HepG2 (cell line): ENCODE measurements around the gene TCAP. TPM values are rescaled to one million over a fixed set of nuclear protein-coding genes. Genes with fewer than 3 reads are reported as not detected.
A peak's percentile ranks its signal among the peaks of the same experiment; 100 is the strongest.

ENCODE experiments used
- ATF7 ChIP-seq, 2 experiments: fragments of 450-650 bp in 1 of 2; sonication (generic) in 1 of 2; formaldehyde crosslinking in 1 of 2; IDR thresholded peaks; 2 replicates each; pipeline versions ENCODE4 v1.4.0 to v1.6.1; 2016 to 2020; ENCODE audit warnings: antibody characterized with exemption in 1 of 2, mild to moderate bottlenecking in 1 of 2, missing genetic modification reagents in 1 of 2
- ESRRA ChIP-seq: sonication (generic); formaldehyde crosslinking; IDR thresholded peaks from 2 replicates; pipeline ENCODE4 v1.5.1; 2020; ENCODE audit warnings: mild to moderate bottlenecking, low read depth, missing genetic modification reagents
- KMT2A ChIP-seq: sonication (generic); formaldehyde crosslinking; IDR thresholded peaks from 2 replicates; pipeline ENCODE4 v1.4.0; 2020; ENCODE audit warnings: missing genetic modification reagents
- PAX8 ChIP-seq: sonication (generic); formaldehyde crosslinking; IDR thresholded peaks from 2 replicates; pipeline ENCODE4 v1.8.0; 2022; ENCODE audit warnings: mild to moderate bottlenecking, missing genetic modification reagents, borderline replicate concordance
- SALL1 ChIP-seq: sonication (generic); formaldehyde crosslinking; IDR thresholded peaks from 2 replicates; pipeline ENCODE4 v1.8.0; 2022; ENCODE audit warnings: mild to moderate bottlenecking, missing genetic modification reagents
- TGIF2 ChIP-seq: IDR thresholded peaks from 2 replicates; pipeline ENCODE4 v1.6.1; 2016; ENCODE audit warnings: control low read depth, missing compliant biosample characterization
- ZBTB42 ChIP-seq: sonication (generic); formaldehyde crosslinking; IDR thresholded peaks from 2 replicates; pipeline ENCODE4 v1.5.0; 2020; ENCODE audit warnings: mild to moderate bottlenecking, missing genetic modification reagents
- ZNF557 ChIP-seq: sonication (generic); formaldehyde crosslinking; IDR thresholded peaks from 2 replicates; pipeline ENCODE4 v1.4.0; 2020; ENCODE audit warnings: missing genetic modification reagents
- ZNF569 ChIP-seq: sonication (generic); formaldehyde crosslinking; IDR thresholded peaks from 2 replicates; pipeline ENCODE4 v1.5.0; 2020; ENCODE audit warnings: mild to moderate bottlenecking, missing genetic modification reagents, moderate library complexity, borderline replicate concordance
- ZNF7 ChIP-seq: IDR thresholded peaks from 2 replicates; pipeline ENCODE4 v1.6.1; 2016; ENCODE audit warnings: missing biosample characterization, missing genetic modification reagents
- polyA plus RNA-seq, 8 experiments: library from polyadenylated mRNA; depleted of rRNA in 3 of 8; stranded (reverse) in 7 of 8; unstranded in 1 of 8; fragments of >200 nt; fragmentation: Illumina TruSeq in 4 of 8; extraction: Trizol in 4 of 8; gene quantifications; 2 replicates each; pipeline versions ENCODE4 v1.2.1 to v1.2.3, GENCODE V29; 2011 to 2016; ENCODE audit warnings: low read depth in 4 of 8, missing spikeins in 1 of 8, mixed read lengths in 1 of 8; ENCODE audit not compliant: insufficient read depth in 1 of 8
- total RNA-seq, 5 experiments: library from RNA; depleted of rRNA; stranded (reverse); fragments of >200 nt; fragmentation: Illumina TruSeq; extraction: Trizol; gene quantifications; 2 replicates each; pipeline ENCODE4 v1.2.3, GENCODE V29; 2016; ENCODE audit warnings: low read depth in 1 of 5
- TF ChIP-seq, protein P1 (sequence below): sonication (generic); formaldehyde crosslinking; IDR thresholded peaks from 2 replicates; pipeline ENCODE4 v1.4.0; 2020; ENCODE audit warnings: missing genetic modification reagents
- TF ChIP-seq, protein P2 (sequence below): sonication (generic); formaldehyde crosslinking; IDR thresholded peaks from 2 replicates; pipeline ENCODE4 v1.5.0; 2020; ENCODE audit warnings: mild to moderate bottlenecking, low read depth, missing genetic modification reagents, borderline replicate concordance
- TF ChIP-seq, protein P3 (sequence below): sonication (generic); formaldehyde crosslinking; IDR thresholded peaks from 2 replicates; pipeline ENCODE4 v1.5.1; 2020; ENCODE audit warnings: mild to moderate bottlenecking, moderate library complexity, missing genetic modification reagents
- TF ChIP-seq, protein P4 (sequence below): sonication (generic); formaldehyde crosslinking; IDR thresholded peaks from 2 replicates; pipeline ENCODE4 v1.5.0; 2020; ENCODE audit warnings: missing genetic modification reagents, mild to moderate bottlenecking, borderline replicate concordance
- TF ChIP-seq, protein P5 (sequence below): IDR thresholded peaks from 2 replicates; pipeline ENCODE4 v1.6.1; 2016; ENCODE audit warnings: low read depth
- TF ChIP-seq, protein P6 (sequence below): sonication (generic); formaldehyde crosslinking; IDR thresholded peaks from 2 replicates; pipeline ENCODE4 v1.9.0; 2022; ENCODE audit warnings: low read depth, missing genetic modification reagents
- TF ChIP-seq, protein P7 (sequence below): fragments of 450-650 bp; IDR thresholded peaks from 2 replicates; pipeline ENCODE4 v1.6.1; 2016

Gene TCAP
- total and polyA plus RNA-seq, 2 of the 13 experiments (the other 11 are each of a cell fraction or from before 2014, with no cell fraction given): 0.24 to 0.65 TPM

DNA sequence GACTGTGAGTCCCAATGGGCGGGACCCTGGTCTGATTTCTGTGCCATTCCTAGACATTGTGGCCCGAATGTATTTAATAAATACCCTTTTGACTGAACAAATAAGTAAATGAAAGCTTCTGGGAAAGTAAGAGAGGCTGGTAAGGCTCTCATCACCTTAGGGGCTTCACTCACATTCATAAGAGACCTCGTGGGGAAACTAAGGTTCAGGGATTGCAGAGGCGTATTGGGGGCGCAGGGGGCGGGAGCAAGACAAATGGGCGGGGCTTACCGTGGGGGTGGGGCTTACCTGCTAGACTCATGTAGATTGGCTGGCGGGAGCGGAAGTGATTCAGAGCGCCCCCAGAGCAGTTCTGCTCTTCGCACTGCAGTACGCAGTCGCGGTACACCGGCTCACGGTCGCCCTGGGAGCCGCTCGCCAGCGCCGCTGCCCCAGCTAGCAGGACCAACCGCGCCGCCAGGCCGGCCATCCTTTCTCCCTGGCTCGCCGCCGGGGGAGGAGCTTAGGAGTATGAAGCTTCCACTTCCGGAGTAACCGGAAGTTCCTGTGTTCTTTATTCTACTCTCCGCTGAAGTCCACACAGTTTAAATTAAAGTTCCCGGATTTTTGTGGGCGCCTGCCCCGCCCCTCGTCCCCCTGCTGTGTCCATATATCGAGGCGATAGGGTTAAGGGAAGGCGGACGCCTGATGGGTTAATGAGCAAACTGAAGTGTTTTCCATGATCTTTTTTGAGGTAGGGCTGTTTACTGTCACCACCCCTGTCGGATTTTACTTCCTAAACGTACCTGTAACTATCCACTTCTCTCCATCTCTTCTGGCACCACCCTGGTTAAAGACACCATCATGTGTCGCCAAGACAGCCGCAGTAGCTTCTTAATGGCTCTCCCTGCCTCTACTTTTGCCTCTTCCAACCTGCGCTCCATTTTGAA is 22.7 kb downstream of the TCAP start, which contains the start of gene PGAP3 (continued):
- TF ChIP-seq ATF7 (IDR thresholded peaks at IDR 0.05): no peak
- no peak for TF ChIP-seq ATF7 (CRISPR knock-in tag; IDR thresholded peaks at IDR 0.05)
- no peak for TF ChIP-seq ZNF569 (CRISPR knock-in tag)
- TF ChIP-seq, protein P1, sequence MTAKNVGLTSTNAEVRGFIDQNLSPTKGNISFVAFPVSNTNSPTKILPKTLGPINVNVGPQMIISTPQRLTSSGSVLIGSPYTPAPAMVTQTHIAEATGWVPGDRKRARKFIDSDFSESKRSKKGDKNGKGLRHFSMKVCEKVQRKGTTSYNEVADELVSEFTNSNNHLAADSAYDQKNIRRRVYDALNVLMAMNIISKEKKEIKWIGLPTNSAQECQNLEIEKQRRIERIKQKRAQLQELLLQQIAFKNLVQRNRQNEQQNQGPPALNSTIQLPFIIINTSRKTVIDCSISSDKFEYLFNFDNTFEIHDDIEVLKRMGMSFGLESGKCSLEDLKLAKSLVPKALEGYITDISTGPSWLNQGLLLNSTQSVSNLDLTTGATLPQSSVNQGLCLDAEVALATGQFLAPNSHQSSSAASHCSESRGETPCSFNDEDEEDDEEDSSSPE (CRISPR knock-in tag): peak; percentile 81
- no peak for TF ChIP-seq ZNF557
- TF ChIP-seq, protein P2, sequence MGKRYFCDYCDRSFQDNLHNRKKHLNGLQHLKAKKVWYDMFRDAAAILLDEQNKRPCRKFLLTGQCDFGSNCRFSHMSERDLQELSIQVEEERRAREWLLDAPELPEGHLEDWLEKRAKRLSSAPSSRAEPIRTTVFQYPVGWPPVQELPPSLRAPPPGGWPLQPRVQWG (CRISPR knock-in tag): no peak
- peak; percentile 44; the same call in 1 of the 2 replicates for TF ChIP-seq KMT2A (CRISPR knock-in tag)
- TF ChIP-seq ZBTB42: 0 out of 2 replicates have a peak, but pooled peaks have one; percentile 62
- TF ChIP-seq ESRRA (CRISPR knock-in tag): 0 out of 2 replicates have a peak, but pooled peaks have one; percentile 9
- TF ChIP-seq, protein P3, sequence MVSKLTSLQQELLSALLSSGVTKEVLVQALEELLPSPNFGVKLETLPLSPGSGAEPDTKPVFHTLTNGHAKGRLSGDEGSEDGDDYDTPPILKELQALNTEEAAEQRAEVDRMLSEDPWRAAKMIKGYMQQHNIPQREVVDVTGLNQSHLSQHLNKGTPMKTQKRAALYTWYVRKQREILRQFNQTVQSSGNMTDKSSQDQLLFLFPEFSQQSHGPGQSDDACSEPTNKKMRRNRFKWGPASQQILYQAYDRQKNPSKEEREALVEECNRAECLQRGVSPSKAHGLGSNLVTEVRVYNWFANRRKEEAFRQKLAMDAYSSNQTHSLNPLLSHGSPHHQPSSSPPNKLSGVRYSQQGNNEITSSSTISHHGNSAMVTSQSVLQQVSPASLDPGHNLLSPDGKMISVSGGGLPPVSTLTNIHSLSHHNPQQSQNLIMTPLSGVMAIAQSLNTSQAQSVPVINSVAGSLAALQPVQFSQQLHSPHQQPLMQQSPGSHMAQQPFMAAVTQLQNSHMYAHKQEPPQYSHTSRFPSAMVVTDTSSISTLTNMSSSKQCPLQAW (CRISPR knock-in tag): peak; percentile 80; the same call in 1 of the 2 replicates
- TF ChIP-seq, protein P4, sequence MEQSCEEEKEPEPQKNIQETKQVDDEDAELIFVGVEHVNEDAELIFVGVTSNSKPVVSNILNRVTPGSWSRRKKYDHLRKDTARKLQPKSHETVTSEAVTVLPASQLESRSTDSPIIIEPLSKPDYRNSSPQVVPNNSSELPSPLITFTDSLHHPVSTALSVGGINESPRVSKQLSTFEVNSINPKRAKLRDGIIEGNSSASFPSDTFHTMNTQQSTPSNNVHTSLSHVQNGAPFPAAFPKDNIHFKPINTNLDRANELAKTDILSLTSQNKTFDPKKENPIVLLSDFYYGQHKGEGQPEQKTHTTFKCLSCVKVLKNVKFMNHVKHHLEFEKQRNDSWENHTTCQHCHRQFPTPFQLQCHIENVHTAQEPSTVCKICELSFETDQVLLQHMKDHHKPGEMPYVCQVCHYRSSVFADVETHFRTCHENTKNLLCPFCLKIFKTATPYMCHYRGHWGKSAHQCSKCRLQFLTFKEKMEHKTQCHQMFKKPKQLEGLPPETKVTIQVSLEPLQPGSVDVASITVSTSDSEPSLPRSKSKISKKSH (CRISPR knock-in tag): peak; percentile 91
- TF ChIP-seq, protein P5, sequence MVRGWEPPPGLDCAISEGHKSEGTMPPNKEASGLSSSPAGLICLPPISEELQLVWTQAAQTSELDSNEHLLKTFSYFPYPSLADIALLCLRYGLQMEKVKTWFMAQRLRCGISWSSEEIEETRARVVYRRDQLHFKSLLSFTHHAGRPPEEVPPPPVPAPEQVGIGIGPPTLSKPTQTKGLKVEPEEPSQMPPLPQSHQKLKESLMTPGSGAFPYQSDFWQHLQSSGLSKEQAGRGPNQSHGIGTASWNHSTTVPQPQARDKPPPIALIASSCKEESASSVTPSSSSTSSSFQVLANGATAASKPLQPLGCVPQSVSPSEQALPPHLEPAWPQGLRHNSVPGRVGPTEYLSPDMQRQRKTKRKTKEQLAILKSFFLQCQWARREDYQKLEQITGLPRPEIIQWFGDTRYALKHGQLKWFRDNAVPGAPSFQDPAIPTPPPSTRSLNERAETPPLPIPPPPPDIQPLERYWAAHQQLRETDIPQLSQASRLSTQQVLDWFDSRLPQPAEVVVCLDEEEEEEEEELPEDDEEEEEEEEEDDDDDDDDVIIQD: no peak
- TF ChIP-seq, protein P6, sequence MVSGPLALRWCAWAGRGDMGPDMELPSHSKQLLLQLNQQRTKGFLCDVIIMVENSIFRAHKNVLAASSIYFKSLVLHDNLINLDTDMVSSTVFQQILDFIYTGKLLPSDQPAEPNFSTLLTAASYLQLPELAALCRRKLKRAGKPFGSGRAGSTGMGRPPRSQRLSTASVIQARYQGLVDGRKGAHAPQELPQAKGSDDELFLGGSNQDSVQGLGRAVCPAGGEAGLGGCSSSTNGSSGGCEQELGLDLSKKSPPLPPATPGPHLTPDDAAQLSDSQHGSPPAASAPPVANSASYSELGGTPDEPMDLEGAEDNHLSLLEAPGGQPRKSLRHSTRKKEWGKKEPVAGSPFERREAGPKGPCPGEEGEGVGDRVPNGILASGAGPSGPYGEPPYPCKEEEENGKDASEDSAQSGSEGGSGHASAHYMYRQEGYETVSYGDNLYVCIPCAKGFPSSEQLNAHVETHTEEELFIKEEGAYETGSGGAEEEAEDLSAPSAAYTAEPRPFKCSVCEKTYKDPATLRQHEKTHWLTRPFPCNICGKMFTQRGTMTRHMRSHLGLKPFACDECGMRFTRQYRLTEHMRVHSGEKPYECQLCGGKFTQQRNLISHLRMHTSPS (CRISPR knock-in tag): no peak
- TF ChIP-seq PAX8: no peak
- TF ChIP-seq SALL1 (CRISPR knock-in tag): peak; percentile 83
- TF ChIP-seq TGIF2 (CRISPR knock-in tag): peak; percentile 91
- peak; percentile 14; the same call in 1 of the 2 replicates for TF ChIP-seq ZNF7
- TF ChIP-seq, protein P7, sequence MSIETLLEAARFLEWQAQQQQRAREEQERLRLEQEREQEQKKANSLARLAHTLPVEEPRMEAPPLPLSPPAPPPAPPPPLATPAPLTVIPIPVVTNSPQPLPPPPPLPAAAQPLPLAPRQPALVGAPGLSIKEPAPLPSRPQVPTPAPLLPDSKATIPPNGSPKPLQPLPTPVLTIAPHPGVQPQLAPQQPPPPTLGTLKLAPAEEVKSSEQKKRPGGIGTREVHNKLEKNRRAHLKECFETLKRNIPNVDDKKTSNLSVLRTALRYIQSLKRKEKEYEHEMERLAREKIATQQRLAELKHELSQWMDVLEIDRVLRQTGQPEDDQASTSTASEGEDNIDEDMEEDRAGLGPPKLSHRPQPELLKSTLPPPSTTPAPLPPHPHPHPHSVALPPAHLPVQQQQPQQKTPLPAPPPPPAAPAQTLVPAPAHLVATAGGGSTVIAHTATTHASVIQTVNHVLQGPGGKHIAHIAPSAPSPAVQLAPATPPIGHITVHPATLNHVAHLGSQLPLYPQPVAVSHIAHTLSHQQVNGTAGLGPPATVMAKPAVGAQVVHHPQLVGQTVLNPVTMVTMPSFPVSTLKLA: no peak
